OCI-LY3 (cell line): ENCODE data around the gene AADACL3.

ENCODE experiments used
- H2AFZ ChIP-seq: fragments of 200-600, 300-600 bp; shearing (Covaris generic); 2 replicates; pipeline ENCODE4 v1.6.0; 2014; ENCODE audit warnings: antibody characterized with exemption, low read depth, low read length
- H3K27ac ChIP-seq: fragments of 200-600, 300-600 bp; sonication (generic); 2 replicates; pipeline ENCODE4 v1.5.1; 2014; ENCODE audit warnings: mild to moderate bottlenecking, low read length, moderate library complexity, mixed read lengths
- H3K27me3 ChIP-seq: fragments of 200-600, 300-600 bp; sonication (generic); 2 replicates; pipeline ENCODE4 v1.6.1; 2014; ENCODE audit warnings: low read depth, low read length, mixed read lengths
- H3K36me3 ChIP-seq: fragments of 200-600, 300-600 bp; sonication (generic); replicated peaks from 2 replicates; pipeline ENCODE3; 2014; ENCODE audit warnings: low read depth, low read length, mixed read lengths
- H3K4me1 ChIP-seq: fragments of 300-600, 200-600 bp; sonication (generic); 2 replicates; pipeline ENCODE4 v1.6.1; 2014; ENCODE audit warnings: low read length, mixed read lengths
- H3K4me2 ChIP-seq: fragments of 200-600, 300-600 bp; sonication (generic); 2 replicates; pipeline ENCODE4 v1.6.1; 2014; ENCODE audit warnings: low read length, mixed read lengths
- H3K4me3 ChIP-seq: fragments of 300-600, 200-600 bp; sonication (generic); 2 replicates; pipeline ENCODE4 v1.5.1; 2014; ENCODE audit warnings: antibody characterized with exemption, mild to moderate bottlenecking, low read length, moderate library complexity
- H3K79me2 ChIP-seq: fragments of 300-600, 200-600 bp; shearing (Covaris generic); 2 replicates; pipeline ENCODE4 v1.6.1; 2014; ENCODE audit warnings: mild to moderate bottlenecking, low read length, mixed read lengths
- H3K9ac ChIP-seq: fragments of 300-600, 200-600 bp; shearing (Covaris generic); 2 replicates; pipeline ENCODE4 v1.6.0; 2014; ENCODE audit warnings: mild to moderate bottlenecking, low read length, moderate library complexity
- H3K9me3 ChIP-seq: fragments of 200-600, 300-600 bp; shearing (Covaris generic); 2 replicates; pipeline ENCODE4 v1.6.1; 2014; ENCODE audit warnings: low read length, mixed read lengths; ENCODE audit not compliant: insufficient read depth
- H4K20me1 ChIP-seq: fragments of 200-600, 300-600 bp; sonication (generic); 2 replicates; pipeline ENCODE4 v1.6.1; 2016; ENCODE audit warnings: low read length, mixed read lengths; ENCODE audit not compliant: insufficient read depth
- CTCF ChIP-seq: fragments of 200-600, 300-600 bp; sonication (generic); IDR thresholded peaks from 2 replicates; pipeline ENCODE4 v1.5.1; 2014; ENCODE audit warnings: antibody characterized with exemption, low read length, low read depth
- EZH2phosphoT487 ChIP-seq: fragments of 200-600 bp; shearing (Covaris generic); IDR thresholded peaks from 2 replicates; pipeline ENCODE4 v1.6.1; 2018; ENCODE audit warnings: antibody characterized with exemption, mixed run types, low read depth

AADACL3 gene

DNA sequence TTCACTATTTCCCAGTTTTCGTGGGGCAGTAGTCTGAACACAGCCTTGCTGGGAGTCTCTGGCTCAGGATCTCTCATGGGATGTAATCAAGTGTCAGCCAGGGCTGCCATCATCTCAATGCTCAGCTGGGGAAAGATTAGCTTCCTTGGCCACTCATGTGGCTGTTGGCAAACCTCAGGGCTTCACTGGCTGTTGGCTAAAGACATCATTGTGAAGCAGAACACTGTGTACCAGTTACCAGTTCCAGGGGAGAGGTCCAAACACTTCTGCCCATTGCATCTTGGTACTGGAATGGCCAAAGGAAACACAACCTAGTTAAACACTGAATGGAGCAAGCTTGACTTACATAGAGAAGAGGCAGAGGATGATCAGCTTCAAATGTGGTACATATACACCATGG is 38.3 kb upstream of the AADACL3 start:
- no peaks in the 10 kb centered on the region for H3K4me1 ChIP-seq
- TF ChIP-seq EZH2phosphoT487, result no peak
- TF ChIP-seq CTCF, result no peak
- H3K36me3 ChIP-seq, result no peaks in the 10 kb centered on the region
- no peaks in the 10 kb centered on the region for H3K9me3 ChIP-seq
- no peak overlapping the region for H2AFZ ChIP-seq
- H3K27ac ChIP-seq, result no peak overlapping the region
- no peak overlapping the region for H3K4me3 ChIP-seq
- H3K4me2 ChIP-seq, result no peak overlapping the region
- no peaks in the 10 kb centered on the region for H3K27me3 ChIP-seq
- H3K79me2 ChIP-seq, result no peaks in the 10 kb centered on the region
- no peak overlapping the region for H3K9ac ChIP-seq
- H4K20me1 ChIP-seq, result no peaks in the 10 kb centered on the region

DNA sequence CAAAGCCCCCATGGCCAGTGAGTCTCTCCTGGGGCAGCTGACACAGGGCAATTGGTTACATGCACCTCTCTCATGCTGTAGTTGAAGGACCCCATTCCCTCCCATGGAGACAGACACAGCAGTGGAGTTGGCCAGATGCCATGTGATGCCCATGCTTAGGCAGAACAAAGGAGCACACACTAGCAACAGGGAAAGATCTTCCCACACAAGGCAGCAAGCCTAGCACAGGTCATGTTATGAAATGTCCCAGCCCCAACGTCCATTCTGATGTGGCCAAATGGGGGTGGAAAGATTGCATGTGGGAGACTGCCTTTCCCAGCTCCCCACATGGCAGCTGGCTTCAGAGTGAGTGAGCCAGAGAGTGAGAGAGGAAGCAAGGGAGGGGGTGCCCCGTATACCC is 37.6 kb upstream of the AADACL3 start:
- TF ChIP-seq CTCF (no peak), EZH2phosphoT487 (no peak)
- no peak overlapping the region for H3K9ac ChIP-seq
- H3K36me3 ChIP-seq, result no peaks in the 10 kb centered on the region
- no peaks in the 10 kb centered on the region for H3K79me2 ChIP-seq
- H3K9me3 ChIP-seq, result no peaks in the 10 kb centered on the region
- H3K4me2 ChIP-seq, result no peak overlapping the region
- H4K20me1 ChIP-seq, result no peaks in the 10 kb centered on the region
- H3K4me1 ChIP-seq, result no peaks in the 10 kb centered on the region
- no peak overlapping the region for H3K4me3 ChIP-seq
- no peaks in the 10 kb centered on the region for H3K27me3 ChIP-seq
- H3K27ac ChIP-seq, result no peak overlapping the region
- H2AFZ ChIP-seq, result no peak overlapping the region

GRCh38 chr1:12678820-12679219 is 37.1 kb upstream of the AADACL3 start:
- Histone ChIP-seq H3K27me3 (no peaks in the 10 kb centered on the region), H3K79me2 (no peaks in the 10 kb centered on the region), H3K9ac (no peak overlapping the region), H3K27ac (no peak overlapping the region), H3K4me1 (no peaks in the 10 kb centered on the region), H3K4me2 (no peak overlapping the region), H3K9me3 (no peaks in the 10 kb centered on the region), H2AFZ (no peak overlapping the region), H4K20me1 (no peaks in the 10 kb centered on the region), H3K36me3 (no peaks in the 10 kb centered on the region), H3K4me3 (no peak overlapping the region)
- TF ChIP-seq EZH2phosphoT487 (no peak), CTCF (no peak)

GRCh38 chr1:12690156-12690555 is 25.8 kb upstream of the AADACL3 start:
- H4K20me1 ChIP-seq, result no peaks in the 10 kb centered on the region
- H3K36me3 ChIP-seq, result no peaks in the 10 kb centered on the region
- no peak overlapping the region for H3K9ac ChIP-seq
- no peak overlapping the region for H3K4me3 ChIP-seq
- no peak overlapping the region for H2AFZ ChIP-seq
- no peak overlapping the region for H3K4me2 ChIP-seq
- no peaks in the 10 kb centered on the region for H3K4me1 ChIP-seq
- H3K27ac ChIP-seq, result no peak overlapping the region
- TF ChIP-seq CTCF, result no peak
- no peaks in the 10 kb centered on the region for H3K79me2 ChIP-seq
- H3K9me3 ChIP-seq, result no peaks in the 10 kb centered on the region
- H3K27me3 ChIP-seq, result no peaks in the 10 kb centered on the region
